HG03460 (cell line): ENCODE data around the gene SERTAD4.
"Not testable (repeated sequence)": the region's sequence is repeated elsewhere in the genome, so short reads cannot be mapped to it uniquely, and the experiment has no call there.

Experiments used
- ATAC-seq: cut with Tn5 transposase; IDR thresholded peaks from one replicate; pipeline ENCODE4 v1.9.1; 2021; ENCODE audit not compliant: unreplicated experiment

SERTAD4 gene

DNA sequence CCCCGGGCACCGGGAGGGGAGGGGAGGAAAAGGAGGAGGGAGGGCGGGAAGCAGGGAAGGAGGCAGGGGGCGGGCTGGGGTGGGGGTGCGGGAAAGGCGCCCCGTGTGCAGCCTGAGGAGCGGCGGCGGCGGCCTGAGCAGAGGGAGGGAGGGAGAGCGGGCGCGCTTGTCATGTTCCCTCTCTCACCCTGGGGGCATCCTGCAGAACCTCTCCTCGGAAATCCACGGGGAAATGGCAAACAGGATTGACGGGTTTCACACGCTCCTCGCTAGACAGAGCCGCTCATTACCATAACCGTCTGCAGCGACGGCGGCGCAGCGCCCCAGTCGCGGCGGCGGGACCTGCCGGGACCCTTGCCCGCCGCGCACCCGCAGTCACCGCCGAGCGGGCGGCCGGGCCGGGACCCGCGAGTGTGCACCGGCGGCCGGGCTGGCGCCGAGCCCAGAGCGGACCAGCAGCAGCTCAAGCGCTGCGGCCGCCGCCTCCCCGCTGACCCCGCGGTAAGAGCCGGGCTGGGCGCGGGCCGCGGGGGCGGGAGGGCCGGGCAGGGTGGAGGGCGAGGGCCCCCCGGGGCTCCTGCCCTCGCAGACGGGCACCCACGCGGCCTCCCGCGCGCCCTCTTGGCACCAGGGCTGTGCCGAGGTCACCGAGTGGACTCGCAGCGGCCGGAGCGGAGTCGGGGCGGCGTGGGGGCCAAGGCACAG, at the start of gene SERTAD4:
SERTAD4 (plus strand) TSS at position 286 of the 705 bp plus-strand sequence. CDS start 5,165 bp downstream, outside the sequence.
- no peak for ATAC-seq

DNA sequence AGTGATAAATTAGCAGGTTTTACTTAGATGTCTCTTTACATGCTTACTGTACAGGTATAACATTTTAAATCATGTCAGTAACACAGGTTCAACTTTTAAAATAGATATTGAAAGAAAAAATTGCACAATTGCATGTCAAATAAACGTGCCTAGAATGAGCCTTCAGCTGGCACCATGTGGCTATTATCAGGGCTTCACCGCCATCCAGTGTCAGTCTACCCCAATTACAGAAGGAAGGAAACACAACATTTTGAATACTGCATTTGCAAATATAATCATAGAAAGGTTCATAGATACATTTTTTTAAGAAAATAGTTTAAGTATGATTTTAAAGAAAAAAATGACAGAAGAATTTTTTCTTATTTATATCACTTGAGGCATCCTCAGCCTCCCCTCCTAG, 47.5 kb upstream of the SERTAD4 start:
- no peak for ATAC-seq

DNA sequence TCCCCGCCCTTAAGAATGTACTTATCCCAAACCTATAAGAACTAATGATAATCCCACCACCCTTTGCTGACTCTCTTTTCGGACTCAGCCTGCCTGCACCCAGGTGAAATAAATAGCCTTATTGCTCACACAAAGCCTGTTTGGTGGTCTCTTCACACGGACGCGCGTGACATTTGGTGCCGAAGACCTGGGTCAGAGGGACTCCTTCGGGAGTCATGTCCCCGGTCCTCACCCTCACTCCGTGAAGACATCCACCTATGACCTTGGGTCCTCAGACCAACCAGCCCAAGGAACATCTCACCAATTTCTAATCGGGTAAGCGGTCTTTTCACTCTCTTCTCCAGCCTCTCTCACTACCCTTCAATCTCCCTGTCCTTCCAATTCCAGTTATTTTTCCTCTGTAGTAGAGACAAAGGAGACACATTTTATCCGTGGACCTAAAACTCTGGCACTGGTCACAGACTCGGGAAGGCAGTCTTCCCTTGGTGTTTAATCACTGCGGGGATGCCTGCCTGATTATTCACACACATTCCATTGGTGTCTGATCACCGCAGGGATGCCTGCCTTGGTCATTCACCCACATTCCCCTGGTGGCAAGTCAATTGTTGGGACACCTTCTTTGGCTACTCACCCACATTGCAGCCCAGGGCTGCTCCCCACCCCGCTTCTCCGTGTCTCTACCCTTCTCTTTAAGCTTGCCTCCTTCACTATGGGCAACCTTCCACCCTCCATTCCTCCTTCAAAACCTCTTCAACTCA, 44.6 kb upstream of the SERTAD4 start:
- ATAC-seq: not testable (repeated sequence)

DNA sequence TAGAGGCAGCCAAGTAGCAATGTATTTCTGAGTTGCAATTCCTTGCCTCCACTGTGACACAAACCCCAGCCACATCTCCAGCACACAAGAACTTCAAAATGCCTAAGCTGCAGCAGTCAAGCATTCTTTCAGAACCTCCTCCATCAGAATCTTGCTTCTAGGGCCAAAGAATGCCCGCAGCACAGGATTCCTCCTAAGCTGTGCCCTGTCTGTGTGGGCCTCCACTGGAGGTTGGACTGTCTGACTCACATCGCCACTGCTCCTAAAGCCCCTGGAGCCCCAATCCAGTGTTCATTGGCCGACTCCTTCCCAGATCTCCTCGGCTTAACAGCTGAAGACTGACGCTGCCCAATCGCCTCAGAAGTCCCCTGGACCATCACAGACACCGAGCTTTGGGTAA, 43.2 kb upstream of the SERTAD4 start:
- ATAC-seq: no peak

DNA sequence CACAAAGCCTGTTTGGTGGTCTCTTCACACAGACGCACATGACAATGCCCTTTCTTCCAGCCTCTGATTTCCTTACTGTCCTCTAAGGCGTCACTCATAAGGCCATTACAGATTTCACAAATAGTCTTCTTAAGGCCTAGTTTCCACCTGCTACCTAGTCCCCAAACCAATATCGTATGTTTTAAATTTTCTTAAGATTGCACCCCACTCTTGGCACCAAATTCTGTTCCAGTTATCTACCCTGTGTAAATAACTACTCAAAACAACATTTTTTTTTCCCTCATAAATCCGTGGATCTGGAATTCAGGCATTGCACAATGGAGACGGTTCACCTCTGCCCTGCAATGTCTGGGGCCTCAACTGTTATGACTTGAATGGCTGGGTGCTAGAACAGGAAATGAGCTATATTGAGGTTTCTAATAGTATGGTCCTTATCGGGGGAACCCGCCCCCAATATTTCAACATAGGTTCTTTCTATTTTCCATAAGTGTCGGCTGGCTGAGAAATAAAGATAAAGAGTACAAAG, 36.9 kb upstream of the SERTAD4 start:
- no peak for ATAC-seq

DNA sequence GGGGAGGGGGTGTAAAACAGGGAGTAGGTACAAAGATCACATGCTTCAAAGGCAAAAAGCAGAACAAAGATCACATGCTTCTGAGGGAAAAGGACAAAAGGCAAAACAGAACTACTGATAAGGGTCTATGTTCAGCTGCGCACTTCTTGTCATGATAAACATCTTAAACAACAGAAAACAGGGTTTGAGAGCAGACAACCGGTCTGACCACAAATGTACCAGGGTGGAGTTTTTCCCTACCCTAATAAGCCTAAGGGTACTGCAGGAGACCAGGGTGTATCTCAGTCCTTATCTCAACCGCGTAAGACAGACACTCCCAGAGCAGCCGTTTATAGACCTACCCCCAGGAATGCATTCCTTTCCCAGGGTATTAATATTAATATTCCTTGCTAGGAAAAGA, 36.3 kb upstream of the SERTAD4 start:
- not testable (repeated sequence) for ATAC-seq

DNA sequence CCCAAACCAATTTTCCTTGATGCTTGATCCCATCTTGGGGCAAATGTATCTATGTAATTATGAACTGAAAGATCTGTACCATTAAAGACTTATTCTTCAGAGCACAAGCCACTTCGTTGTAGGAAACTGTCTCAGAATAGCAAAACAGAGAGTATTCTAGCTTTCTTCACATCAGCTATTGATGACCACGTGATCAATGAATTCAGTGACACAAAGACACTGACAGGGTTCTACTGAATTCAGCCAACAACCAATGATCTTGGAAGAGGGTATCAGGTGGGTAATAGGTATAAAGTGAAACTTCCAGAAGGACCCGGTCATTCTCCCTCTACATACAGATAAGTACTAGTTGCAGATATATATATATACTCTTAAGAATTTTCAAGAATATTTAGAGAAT, 33.8 kb upstream of the SERTAD4 start:
- no peak for ATAC-seq

DNA sequence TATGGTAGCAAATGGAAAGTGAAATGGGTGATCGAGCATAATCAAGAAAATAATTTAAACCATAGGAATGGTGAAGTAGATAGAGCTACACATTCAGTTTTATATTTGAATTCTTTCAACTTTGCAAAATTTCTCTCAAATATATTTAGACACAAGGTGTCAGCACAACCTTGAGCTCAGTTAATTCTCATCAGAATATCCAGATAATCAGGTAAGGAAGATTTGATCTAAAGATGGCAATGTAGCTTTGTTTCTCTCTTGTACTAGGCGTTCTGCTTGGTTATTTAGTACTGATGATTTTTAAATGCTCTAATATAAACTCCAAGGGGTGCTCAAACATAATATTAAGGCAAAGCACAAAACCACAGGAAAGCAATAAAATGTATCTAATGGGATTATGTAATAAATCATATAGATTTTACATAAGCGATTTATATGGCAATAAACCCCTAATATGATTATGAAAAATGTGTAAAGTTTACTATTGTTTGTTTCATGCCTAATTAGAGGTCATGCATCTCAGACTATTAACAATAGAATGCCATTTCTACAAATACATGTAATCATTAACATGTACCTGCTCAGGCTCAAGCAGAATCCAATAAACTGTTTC, 32.4 kb upstream of the SERTAD4 start:
- ATAC-seq: no peak

DNA sequence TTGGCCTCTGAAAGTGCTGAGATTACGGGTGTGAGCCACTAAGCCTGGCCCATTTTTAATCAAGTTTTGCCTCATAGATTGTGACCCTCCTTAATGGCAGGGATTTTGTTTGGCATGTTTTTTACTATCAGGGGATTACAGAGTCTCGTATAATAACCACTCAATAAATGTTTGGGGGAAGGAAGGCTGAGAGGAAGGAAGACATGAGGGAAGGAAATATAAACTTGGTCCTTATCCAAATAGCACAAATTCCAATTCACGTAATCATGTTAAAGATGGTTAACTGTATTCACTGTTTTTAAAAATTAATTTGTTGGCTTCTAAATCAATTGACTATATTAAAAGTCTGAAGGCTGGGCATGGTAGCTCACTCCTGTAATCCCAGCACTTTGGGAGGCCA, 30.9 kb upstream of the SERTAD4 start:
- no peak for ATAC-seq

DNA sequence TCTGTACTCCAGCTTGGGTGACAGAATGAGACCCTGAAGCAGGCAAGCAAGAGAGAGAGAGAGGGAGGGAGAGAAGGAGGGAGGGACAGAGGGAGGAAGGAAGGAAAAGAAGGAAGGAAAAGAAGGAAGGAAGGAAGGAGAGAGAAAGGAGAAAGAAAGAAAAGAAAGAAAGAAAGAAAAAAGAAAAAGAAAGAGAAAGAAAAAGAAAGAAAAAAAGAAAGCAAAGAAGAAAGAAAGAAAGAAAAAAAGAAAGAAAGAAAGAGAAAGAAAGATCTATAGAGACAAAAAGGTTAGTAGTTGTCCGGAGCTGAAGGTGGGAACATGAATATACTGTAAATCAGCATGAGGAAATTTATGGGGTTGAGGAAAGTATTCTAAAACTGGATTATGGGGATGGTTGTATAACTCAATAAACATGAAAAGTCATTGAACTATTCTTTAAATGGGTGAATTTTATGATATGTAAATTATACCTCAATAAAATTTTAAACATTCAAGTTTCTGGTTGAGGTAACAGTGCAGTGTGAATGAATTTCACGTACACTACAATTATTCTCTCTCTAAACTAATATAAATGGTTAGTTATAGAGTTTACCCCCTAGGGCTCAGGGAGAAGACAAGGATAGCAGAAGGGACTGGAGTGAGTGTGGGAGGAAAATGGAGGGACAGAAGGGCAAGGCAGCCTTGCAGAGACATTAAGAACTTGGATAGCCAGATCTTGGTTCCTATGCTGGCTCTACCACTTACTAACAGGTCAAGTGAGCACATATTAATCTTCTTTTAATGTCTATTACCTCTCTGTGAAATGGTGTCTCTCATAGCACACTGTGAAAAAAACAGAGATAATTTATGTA, 24.8 kb upstream of the SERTAD4 start:
- no peak for ATAC-seq

DNA sequence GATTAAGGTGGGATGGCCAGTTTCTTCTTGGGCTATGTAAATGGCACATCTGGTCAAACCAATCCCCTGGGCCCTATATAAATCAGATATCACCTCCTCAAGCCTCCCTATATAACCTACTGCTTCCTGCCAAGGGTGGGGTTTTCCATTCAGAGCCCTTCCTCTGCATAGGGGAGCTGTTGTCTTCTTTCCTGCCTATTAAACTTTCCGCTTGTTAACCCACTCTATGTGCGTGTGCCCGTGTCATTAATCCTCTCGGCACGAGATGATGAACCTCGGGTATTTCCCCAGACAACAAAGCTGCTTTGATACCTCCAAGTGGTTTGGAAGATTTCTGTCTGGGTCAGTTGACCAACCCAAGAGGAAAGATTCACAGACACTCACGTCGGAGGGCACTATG, 19.3 kb upstream of the SERTAD4 start:
- no peak for ATAC-seq

DNA sequence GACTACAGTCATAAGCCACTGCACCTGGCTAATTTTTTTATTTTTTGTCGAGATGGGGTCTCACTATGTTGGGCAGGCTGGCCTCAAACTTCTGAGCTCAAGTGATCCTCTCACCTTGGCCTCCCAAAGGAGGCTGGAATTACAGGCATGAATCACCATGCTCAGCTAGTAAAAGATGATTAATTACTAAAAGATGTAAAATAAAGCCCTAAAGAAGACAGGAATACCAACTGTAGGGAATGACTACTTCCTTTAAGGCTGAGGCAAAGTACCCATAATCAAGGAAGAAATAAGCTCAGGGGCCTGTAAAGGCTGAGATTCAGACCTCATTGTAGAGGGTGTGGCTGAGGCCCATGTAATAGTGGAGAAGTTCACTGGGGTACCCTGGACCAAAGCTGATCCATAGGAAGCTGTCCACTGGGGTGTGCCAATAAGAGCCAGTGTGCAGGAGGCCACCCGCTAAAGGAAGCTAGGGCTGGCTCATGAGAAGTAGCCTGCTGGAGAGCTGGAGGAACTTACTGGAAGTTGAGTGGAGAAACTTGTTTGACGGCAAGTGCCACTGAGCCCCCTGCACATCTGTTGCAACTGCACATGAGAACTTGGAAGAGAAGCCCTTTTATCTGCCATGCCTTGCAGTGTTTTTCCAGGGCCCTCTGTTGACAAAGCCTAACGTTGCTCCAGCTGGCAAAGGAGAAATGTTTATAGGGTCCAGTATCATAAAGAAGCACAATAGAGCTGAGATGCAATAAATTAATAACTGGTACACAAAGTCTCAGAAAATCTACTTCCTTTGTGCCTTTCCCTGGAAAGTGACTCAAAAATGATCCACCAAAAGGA, 17.8 kb upstream of the SERTAD4 start:
- ATAC-seq: no peak

DNA sequence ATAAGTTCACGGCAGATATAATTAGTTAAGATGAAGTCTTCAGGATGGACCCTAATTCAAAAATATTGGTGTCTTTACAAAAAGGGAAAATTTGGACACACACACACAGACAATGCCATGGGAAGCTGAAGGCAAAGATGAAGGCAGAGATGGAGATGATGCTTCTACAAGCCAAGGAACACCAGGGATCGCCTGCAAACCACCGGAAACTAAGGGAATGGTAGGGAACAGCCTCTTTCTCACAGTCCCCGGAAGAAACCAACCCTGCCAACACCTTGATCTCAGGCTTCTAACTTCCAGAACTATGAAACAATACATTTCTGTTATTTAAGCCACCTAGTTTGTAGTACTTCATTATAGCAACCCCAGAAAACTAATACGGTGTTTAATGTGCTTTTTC, 15.1 kb upstream of the SERTAD4 start:
- no peak for ATAC-seq

DNA sequence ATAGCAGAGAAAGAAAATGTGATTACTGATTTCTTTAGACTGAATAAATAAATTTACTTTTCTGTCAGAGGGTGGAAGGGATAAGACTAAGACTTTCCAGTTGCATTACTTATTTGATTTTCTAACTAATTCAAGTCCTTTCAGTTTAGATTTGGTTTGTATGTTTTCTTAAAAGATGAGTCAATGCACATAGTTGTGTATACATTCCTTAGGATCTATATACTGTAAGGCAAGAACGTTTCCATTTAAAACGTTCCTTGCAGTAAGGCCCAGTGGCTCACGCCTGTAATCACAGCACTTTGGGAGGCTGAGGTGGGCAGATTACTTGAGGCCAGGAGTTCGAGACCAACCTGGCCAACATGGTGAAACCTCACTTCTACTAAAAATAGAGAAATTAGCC, 14.5 kb upstream of the SERTAD4 start:
- ATAC-seq: no peak

DNA sequence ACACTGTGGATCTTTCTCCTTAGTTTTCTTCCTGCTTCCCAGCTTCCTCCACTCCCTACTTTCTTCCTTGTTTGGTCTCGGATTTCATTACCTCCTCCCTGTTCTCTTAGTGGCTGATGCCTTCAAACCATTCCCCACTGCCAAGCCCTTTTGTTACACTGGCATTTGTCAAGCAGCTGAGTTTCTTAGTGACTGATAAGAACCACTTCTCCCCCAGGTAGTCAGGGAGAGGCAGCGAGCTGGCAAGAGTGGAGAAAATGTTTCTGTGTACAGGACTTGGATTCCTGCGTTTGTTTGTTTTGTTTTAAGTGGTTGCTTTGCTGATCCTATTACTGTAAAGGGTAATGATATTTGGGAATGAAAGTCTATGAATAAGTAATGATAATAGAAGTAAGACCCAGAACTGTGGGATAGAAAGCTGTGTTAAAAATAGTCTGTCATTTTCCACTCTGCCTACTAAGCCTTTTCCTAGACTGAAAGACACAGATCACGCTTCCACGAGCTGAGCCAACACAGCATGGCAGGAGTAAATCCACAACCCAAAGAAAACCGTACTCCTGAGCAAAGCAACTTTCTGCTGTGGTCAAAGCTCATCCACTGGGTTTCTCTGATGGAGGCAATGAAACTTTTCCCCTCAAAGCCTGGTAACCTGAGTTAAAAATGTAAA, 10.1 kb upstream of the SERTAD4 start:
- ATAC-seq: no peak

DNA sequence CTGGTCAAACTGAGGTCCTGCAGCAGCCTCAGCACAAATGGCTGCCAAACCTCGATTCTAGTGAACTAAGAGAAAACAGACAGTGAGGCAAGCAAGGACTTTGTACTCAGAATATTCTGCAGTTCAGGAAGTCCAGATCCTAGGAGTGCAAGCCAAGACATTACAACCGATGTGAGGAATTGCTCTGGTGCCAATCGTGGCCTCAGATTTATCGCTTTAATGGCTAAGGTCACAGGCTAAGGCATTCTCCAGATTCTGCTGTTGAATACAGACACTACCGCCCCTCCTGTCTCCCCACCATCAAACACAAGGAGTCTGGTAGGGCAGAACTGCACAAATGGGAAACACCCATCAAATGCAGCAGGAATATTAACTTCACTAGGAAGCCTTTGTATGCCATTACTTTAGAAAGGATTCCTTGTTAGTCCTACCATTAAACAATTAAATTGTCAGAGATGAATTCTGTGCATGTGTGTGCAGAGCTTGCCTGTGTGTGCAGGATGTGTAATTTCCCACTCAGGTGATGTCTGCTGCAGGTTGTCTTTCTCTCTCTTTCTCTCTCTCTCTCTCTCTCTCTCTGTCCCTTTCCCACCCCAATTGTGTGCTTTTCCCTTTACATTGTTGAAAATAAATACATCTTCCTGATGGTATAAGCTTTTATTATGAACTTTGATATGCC, 9.2 kb upstream of the SERTAD4 start:
- no peak for ATAC-seq

DNA sequence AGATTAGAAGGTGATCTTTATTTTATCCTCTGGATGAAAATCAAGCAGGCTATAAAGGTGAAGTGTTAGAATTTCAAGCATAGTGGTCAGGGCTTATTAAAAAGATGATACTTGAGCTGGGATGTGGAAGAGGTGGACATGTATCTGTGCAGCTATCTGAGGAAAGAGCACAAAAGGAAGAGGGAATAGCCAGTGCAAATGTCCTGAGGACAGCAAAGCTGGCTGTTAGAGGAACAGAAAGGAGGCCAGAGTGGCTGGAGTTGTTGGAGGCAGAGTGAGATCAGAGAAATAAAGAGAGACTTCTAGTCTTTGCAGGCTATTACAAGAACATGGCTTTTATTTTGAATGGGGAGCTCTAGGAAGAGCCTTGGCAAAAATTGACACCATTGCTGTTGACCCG, 4.4 kb upstream of the SERTAD4 start:
- no peak for ATAC-seq

DNA sequence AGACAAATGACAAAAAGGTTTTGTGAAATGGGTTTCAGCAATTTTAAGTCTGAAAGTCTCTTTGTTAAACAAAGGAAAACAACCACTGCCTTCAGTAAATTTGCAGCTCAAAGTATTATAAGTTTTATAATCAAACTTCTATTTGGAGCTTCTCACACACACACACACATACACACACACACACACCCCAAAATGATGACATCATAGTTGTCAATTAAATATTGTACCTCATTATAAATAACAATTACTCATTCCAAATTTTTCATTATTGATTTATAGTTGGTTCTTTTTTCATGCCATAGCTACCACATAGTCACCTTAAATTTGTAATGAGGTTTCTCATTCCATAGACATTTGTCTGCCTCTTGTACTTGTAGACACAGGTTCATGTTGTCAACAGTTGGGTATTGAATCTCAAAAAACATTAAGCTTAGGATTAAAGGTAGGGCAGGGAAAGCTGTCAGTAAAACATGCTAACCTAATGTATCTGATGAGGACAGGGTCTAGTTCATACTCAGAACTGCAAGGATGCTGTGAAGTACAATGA, 2.4 kb upstream of the SERTAD4 start:
- no peak for ATAC-seq
